Stimulated activated CD4-positive, alpha-beta T cell treated with anti-CD3 and anti-CD28 coated beads, Interleukin-15, amount 100 ng/mL, for 1 hour (primary cell): ENCODE data around the gene PNRC2.
"Not testable (repeated sequence)": the region's sequence is repeated elsewhere in the genome, so short reads cannot be mapped to it uniquely, and the experiment has no call there.

Source experiments
- DNase-seq, 2 donors: peaks; one replicate each; pipeline ENCODE4 v3.0.0-alpha.2; 2020; ENCODE audit warnings: low read depth in 1 of 2, low spot score in 1 of 2

PNRC2 gene

DNA sequence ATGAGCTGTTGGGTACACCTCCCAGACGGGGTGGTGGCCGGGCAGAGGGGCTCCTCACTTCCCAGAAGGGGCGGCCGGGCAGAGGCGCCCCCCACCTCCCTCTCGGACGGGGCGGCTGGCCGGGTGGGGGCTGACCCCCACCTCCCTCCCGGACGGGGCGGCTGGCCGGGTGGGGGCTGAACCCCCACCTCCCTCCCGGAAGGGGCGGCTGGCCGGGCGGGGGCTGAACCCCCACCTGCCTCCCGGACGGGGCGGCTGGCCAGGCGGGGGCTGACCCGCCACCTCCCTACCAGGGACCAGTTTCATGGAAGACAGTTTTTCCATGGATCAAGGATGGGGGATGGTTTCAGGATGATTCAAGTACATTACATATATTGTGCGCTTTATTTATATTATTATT lies 27.4 kb downstream of the PNRC2 start:
- not testable (repeated sequence) for DNase-seq

DNA sequence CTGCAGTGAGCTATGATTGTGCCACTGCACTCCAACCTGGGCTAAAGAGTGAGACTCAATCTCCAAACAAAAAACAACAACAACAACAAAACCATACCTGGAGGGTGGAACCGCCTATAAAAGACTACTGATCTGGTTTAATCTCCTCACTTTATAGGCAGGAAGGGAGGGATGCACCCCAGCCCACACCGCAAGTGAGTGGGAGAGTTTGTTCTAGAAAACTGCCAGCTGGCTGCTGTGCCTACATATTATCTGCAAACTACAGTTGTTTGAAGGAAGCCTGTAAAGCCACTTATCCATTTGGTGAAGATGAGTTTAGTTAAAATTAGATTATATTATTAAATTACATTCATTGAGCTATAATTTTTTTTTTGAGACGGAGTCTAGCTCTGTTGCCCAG lies 29.6 kb downstream of the PNRC2 start:
- DNase-seq: no peak

DNA sequence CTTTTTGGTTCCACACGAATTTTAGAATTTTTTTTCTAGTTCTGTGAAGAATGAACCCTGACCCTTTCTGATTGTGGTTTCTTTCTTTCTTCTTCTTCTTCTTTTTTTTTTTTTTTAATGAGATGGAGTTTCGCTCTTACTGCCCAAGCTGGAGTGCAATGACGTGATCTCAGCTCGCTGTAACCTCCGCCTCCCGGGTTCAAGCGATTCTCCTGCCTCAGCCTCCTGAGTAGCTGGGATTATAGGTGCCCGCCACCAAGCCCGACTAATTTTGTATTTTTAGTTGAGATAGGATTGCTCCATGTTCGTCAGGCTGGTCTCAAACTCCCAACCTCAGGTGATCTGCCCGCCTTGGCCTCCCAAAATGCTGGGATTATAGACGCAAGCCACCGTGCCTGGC lies 32.4 kb downstream of the PNRC2 start:
- not testable (repeated sequence) for DNase-seq

DNA sequence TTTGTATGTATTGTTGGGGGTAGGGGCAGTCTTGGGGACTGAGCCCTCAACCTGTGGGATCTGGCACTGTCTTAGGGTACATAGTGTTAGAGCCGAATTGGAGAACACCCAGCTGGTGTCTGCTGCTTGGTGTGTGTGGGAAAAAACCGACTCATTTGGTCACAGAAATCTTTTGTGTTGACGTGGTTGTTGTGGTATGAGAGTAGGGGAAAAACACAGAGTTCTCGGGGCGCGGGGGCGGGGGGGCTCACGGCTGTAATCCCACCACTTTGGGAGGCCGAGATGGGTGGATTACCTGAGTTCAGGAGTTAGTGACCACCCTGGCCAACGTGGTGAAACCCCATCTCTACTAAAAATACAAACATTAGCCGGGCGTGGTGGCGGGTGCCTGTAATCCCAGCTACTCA lies 35.8 kb downstream of the PNRC2 start:
- no peak for DNase-seq

DNA sequence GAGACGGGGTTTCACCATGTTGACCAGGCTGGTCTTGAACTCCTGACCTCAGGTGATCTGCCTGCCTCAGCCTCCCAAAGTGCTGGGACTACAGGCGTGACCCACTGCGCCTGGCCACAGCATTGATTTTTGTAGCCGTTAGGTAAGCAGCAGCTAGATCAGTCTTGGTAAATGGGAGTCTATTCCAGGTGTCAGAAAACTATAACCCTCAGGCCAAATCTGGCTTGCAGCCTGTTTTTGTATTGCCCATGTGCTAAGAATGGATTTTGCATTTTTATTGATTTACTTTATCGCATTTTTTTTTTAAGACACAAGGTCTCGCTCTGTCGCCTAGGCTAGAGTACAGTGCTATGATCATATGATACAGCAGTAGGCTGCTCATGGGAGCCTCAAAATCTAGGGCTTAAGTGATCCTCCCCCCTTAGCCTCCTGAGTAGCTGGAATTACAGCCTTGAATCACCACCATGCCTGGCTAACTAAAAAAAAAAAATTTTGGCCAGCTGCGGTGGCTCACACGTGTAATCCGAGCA lies 37.1 kb downstream of the PNRC2 start:
- no peak for DNase-seq

DNA sequence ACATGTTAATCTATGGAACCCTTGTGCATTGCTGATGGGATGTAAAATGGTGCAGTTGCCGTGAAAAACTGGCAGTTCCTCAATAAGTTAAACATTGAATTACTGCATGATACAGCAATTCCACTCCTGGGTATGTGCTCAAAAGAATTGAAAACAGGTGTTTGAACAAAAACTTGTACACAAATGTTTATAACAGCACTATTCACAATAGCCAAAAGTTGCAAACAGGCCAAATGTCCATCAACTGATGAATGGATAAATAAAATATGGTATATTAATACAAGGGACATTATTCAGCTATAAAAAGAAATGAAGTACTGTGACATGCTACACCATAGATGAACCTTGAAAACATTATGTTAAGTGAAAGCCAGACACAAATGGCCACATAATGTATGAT lies 38.2 kb downstream of the PNRC2 start:
- no peak for DNase-seq

DNA sequence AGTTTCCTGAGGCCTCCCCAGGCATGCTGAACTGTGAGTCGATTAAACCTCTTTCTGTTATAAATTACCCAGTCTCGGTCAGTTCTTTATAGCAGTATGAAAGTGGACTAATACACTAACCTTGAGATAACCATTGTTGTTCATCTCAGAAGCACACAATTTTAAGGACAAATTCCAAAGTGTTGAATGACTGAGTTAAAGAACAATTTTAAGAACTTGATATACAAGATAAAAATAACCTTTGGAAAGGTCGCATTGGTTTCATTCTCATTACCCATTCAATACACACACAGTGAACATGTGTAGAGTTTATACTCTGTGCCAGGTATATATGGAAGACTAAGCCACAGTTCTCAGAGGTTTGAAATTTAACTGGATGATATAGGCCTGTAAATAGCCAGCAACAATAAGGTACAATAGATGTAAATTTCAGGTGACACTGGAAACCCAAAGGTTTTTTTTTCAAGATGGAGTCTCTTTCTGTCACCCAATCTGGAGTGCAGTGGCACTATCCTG lies 39.6 kb downstream of the PNRC2 start:
- DNase-seq: no peak

DNA sequence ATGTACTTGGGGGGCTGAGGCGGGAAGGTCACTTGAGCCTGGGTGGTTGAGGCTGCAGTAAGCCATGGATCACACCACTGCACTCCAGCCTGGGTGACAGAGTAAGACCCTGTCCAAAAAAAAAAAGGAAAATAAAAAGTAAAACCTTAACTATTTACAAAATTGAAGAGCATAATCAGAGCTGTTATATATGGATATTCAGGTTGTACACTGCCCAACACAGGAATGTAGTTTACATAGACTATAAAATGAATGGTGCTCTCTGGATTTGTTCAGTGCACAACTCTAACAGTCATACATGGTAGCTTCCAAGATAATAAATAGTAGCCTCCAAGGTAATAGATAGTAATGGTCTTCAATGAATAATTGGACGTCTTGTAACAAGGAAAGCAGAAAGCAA lies 43.1 kb downstream of the PNRC2 start:
- DNase-seq: no peak

DNA sequence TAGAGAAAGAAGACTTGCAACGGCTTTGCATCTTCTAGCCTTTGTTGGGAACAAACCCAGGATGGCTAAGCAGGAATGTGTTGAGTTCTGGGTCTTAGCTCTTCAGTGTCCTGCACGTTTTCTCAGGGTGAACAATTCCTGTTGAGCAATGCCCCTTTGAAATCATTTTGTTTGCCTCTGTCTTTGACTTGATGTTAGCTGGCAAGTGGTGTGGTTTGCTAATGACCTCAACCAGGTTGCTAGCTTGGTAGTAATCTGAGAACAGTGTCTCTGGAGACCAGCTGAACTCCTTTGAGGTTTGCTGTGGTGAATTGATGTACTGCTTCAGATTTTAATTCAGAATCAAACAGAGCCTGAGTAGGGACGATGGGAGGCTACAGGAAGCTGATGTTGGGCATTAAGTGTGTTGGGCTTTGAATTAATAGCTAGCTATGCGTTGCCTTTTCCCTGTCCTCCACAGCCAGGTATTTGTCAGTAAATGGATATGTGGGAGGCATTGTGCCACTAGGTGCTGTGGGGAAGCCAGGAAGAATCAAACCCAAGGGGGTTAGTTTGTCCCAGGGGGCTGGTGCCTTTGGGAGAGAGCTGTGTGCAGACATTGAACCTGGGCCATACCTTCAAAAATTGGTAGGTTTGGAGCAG lies 43.8 kb downstream of the PNRC2 start:
- DNase-seq: no peak

DNA sequence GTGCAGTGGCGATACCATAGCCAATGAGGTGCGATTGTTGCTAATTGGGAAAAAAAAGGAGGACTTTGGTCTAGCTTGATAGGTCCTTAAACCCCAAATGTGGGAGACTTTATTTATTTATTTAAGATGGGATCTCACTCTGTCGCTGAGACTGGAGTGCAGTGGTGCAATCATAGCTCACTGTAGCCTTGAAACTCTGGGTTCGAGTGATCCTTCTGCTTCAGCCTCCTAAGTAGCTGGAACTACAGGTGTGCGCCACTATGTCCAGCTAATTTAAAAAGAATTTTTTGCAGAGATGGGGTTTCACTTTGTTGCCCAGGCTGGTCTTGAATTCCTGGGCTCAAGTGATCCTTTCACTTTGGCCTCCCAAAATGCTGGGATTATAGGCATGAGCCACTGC lies 44.5 kb downstream of the PNRC2 start:
- no peak for DNase-seq

DNA sequence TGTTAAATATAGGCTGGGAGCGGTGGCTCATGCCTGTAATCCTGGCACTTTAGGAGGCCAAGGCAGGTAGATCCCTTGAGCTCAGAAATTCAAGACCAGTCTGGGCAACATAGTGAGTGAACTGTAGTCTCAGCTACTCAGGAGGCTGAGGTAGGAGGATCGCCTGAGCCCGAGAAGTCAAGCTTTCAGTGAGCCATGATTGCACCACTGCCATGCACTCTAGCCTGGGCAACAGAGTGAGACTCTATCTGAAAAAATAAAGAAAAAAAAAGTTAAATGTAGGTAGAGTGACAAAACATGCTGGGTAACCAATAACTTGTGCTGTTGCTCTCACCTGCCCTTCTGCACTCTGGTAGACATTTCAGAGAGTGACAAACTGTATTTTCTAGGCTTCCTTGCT lies 45.5 kb downstream of the PNRC2 start:
- no peak for DNase-seq

DNA sequence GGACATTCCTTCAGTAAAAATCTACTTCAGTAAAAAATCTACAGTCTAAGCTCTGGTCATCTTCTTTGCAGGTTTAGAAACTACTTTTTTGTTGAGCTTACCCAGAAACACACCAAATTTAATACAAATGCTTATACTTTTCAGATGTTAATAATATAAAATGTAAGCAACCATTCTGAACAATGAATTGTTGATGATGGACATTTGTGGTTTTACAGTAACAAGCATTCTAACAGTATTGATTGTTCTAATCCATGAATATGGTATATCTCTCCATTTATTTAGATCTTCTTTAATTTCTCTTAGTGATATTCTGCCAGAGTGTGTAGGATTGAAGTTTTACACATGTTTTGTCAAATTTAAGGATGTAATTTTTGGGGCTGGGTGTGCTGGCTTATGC lies 47.5 kb downstream of the PNRC2 start:
- DNase-seq: no peak

DNA sequence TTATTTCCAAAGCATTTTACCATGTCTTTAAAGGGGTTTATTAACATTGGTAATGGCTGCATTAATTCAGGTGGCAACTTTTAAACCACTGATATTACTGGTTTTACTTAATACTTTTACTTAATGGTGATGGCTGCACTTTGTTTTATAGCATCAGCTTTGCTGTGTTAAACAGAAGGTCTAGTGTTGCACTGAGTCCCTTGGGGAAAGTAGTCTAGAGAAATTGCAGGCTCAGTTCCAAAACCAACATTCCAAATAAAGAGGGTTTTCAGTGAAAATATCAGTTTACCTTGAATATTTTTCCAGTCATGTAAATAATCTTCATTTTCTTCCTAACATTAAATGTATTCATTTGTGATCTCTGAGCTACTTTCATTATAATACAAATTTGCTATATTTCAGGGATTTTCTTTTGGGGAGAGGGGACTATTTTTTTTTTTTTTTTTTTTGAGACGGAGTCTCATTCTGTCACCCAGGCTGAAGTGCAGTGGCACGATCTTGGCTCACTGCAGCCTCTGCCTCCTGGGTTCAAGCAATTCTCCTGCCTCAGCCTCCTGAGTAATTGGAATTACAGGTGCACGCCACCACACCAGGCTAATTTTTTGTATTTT lies 49.1 kb downstream of the PNRC2 start:
- DNase-seq: not testable (repeated sequence)

DNA sequence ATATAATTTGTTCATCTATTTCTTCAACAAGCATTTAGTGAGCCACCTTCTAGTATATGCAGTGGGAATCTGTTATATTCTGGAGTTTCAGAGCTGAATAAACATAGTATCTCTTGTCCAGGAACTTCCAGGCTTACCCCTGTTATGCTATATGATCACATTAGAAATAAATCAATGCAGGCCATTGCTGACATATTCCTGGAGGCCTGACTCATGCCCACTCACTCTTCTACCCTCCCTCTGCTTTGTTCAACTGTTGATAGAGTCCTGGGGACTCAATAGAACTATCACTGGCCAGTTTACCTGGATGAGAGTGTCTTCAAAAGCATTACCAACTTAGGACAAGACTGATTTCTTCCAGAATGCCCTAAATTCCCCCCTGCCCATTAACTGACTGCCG lies 49.8 kb downstream of the PNRC2 start:
- DNase-seq: no peak

DNA sequence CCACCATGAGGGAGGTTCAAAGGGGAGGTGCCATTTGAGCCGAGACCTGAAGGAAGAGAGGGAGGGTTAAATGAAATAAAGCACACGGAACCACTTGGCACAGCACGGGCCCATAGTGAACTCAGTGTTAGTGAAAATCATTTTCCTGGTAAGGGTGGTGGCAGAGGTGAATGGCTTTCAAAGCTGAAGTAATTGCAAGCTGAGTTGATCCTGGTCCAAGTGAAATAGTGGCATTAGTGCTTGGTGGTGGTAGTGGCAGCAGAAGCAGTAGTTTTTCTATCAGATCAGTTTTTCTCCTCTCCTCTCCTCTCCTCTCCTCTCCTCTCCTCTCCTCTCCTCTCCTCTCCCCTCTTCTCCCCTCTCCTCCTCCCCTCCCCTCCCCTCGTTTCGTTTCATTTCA lies 51.0 kb downstream of the PNRC2 start:
- DNase-seq: no peak

DNA sequence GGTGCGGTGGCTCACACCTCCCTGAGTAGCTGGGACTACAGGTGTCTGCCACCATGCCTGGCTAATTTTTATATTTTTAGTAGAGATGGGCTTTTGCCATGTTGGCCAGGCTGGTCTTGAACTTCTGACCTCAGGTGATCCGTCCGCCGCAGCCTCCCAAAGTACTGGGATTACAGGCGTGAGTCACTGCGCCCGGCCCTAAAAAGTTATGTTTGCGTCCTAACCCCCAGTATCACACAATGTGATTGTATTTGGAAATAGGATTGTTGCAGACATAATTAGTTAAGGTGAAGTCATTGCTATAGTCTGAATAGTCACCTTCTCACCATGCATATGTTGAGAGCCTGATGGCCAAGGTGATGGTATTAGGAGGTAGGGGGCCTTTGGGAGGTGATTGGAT lies 53.2 kb downstream of the PNRC2 start:
- DNase-seq: not testable (repeated sequence)
